Mesothelial cell of epicardium (in vitro differentiated cells): Measurements from ENCODE around the gene FHL2. TPM values are rescaled to one million over a fixed set of nuclear protein-coding genes. Genes with fewer than 3 reads are reported as not detected.

Experiments
- DNase-seq, 2 experiments: peaks; one replicate each; pipeline ENCODE4 v3.0.0; 2021; ENCODE audit warnings: low spot score in 2 of 2; ENCODE audit not compliant: unreplicated experiment in 2 of 2
- H3K27ac Mint-ChIP-seq: 2 replicates; pipeline ENCODE4 v1.8.0; 2021; ENCODE audit warnings: mixed read lengths
- H3K27me3 Mint-ChIP-seq: 2 replicates; pipeline ENCODE4 v1.8.0; 2021; ENCODE audit warnings: low read depth, mixed read lengths
- H3K36me3 Mint-ChIP-seq: 2 replicates; pipeline ENCODE4 v1.8.0; 2021; ENCODE audit warnings: mixed read lengths
- H3K4me1 Mint-ChIP-seq: 2 replicates; pipeline ENCODE4 v1.8.0; 2021; ENCODE audit warnings: mixed read lengths
- H3K4me3 Mint-ChIP-seq: 2 replicates; pipeline ENCODE4 v1.8.0; 2021; ENCODE audit warnings: mild to moderate bottlenecking, moderate library complexity, mixed read lengths
- H3K9me3 Mint-ChIP-seq: 2 replicates; pipeline ENCODE4 v1.8.0; 2021; ENCODE audit warnings: mixed read lengths
- total RNA-seq: library from RNA; stranded (reverse); gene quantifications from 3 replicates; pipeline ENCODE4 v1.2.1, GENCODE V29; 2021
- TF ChIP-seq, protein P1 (sequence below): fragments of 200-600 bp; sonication (generic); IDR thresholded peaks from one replicate; pipeline ENCODE4 v1.5.0; 2021; ENCODE audit warnings: antibody characterized with exemption; ENCODE audit not compliant: unreplicated experiment

The FHL2 gene
- total RNA-seq, 1 donor from 2014 or later: 37.9 TPM

DNA sequence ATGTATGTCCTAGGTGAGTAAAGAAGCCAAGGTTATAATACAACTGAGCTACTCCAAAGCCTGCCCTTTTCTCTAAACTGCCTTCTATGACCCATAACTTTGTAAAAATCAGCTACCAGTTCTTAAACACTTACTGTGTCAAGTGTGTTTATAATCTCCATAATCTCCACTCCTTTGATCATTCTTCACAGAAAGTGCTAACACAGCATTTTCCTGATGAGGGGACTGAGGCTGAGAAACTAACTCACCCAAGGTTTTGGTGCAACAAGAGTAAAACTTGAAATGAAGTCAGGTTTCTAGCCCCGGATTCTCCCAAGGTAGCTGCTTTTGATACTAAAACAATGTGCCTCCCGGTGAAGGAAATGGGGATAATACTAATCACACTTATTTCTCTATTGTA, 63.4 kb downstream of the FHL2 start:
- DNase-seq: no peak
- peak overlapping the region; percentile 12 for H3K27ac Mint-ChIP-seq
- H3K4me3 Mint-ChIP-seq: peak overlapping the region; percentile 100
- H3K27me3 Mint-ChIP-seq: no peaks in the 10 kb centered on the region
- no peaks in the 10 kb centered on the region for H3K9me3 Mint-ChIP-seq
- peaks cover 33% of the 10 kb centered on the region for H3K4me1 Mint-ChIP-seq
- TF ChIP-seq, protein P1, sequence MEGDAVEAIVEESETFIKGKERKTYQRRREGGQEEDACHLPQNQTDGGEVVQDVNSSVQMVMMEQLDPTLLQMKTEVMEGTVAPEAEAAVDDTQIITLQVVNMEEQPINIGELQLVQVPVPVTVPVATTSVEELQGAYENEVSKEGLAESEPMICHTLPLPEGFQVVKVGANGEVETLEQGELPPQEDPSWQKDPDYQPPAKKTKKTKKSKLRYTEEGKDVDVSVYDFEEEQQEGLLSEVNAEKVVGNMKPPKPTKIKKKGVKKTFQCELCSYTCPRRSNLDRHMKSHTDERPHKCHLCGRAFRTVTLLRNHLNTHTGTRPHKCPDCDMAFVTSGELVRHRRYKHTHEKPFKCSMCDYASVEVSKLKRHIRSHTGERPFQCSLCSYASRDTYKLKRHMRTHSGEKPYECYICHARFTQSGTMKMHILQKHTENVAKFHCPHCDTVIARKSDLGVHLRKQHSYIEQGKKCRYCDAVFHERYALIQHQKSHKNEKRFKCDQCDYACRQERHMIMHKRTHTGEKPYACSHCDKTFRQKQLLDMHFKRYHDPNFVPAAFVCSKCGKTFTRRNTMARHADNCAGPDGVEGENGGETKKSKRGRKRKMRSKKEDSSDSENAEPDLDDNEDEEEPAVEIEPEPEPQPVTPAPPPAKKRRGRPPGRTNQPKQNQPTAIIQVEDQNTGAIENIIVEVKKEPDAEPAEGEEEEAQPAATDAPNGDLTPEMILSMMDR: no peak
- H3K36me3 Mint-ChIP-seq: peaks cover 1% of the 10 kb centered on the region

DNA sequence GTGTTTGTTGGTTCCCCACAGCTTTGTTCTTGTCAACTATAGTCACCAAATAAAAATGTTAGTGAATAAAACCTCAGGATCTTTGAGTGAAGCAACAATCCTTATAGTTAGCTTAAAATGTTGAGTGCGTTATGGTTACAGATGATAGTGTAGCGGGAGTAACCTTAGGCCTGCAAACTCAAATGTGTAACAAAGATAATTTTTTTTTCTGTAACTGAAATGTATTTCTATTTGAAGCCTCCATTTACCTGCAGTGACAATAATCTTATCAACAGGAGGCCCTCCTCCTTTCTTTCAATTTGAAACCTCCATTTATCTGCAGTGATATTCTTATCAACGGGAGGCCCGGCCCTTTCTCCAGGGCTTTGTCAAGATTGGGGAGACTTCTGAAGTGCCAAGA, 64.6 kb downstream of the FHL2 start:
- no peak for DNase-seq
- TF ChIP-seq, protein P1: no peak
- H3K36me3 Mint-ChIP-seq: no peaks in the 10 kb centered on the region
- H3K4me1 Mint-ChIP-seq: peaks cover 36% of the 10 kb centered on the region
- H3K27ac Mint-ChIP-seq: no peak overlapping the region
- H3K4me3 Mint-ChIP-seq: no peak overlapping the region
- no peaks in the 10 kb centered on the region for H3K9me3 Mint-ChIP-seq
- no peaks in the 10 kb centered on the region for H3K27me3 Mint-ChIP-seq

DNA sequence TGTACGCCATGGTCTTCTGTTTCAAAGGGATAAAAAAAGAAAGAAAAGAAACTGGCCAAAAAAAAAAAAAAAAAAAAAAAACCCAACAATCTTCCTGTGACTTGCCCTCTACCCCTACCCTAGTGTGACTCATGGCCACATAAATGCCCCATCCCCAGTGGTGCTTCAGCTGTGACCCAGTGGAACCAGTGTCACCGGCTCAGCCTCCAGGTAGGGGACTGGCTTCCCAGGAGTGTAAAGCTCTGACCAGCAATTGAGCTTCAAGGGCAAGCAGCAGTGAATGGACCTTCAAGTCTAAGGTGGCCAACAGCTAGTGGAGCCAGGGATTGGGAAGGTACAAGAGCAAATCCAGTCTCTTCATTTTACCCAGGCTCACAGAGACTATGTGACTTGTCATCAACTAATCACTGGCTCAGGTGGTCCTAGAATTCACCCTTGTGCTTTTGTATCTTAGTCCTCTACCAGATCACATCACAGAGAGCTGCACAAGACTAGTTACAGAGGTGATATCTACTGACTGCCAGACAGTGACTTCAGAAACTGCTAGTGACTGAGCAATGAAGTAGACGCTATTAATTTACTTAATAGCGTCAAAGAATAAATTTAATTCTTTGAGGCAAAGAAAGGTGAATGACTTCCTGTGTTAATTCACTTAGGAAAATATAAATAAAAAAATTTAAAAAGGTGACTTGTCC, 68.0 kb downstream of the FHL2 start:
- H3K9me3 Mint-ChIP-seq: no peaks in the 10 kb centered on the region
- no peaks in the 10 kb centered on the region for H3K36me3 Mint-ChIP-seq
- DNase-seq: no peak
- peaks cover 26% of the 10 kb centered on the region for H3K4me1 Mint-ChIP-seq
- TF ChIP-seq, protein P1: no peak
- H3K27ac Mint-ChIP-seq: peak overlapping the region; percentile 99
- H3K27me3 Mint-ChIP-seq: no peaks in the 10 kb centered on the region
- peak overlapping the region; percentile 85 for H3K4me3 Mint-ChIP-seq

DNA sequence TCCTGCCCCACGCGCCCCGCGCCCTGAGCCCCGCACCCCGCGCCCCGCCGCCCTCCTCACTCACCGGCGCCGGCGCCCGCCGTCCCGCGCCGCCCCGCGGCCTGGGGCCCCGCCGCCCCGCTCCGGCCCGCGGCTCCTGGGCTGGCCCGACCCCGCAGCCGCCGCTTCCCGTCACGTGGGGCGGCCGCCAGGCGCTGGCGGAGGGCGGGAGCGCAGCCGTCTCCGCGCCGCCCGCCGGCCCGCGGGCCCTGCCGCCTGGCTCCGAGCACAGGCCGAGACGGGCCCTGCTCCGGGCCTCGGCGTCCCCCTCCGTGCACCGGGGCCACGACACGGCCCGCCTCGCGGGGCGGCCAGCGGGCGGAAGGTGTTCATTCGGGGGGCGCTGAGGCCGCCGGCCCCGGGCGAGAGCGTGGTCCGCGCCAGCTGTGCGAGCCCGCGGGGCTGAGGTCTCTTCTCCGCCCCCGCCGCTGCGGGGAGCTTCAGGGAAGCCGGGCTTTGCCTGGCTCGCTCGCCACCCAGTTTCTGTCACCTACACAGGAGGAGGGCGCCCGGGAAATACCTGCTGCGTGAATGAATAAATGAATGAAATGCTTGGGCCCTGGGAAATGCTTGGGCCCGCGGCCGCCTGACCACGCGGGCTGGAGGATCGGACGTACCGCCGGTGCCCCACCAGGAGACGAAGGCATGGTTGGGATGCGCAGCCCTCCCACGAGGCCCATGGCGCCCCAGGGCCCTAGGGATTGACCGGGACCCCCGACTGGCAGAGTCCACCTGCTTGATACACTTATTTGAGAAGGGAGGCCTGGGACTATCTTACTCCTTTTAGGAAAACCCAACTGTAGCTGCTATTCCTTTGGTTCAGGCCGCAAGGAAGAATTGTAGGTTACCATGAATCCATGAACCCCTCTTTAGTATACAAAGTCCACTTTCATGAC, 69.0 kb downstream of the FHL2 start, which contains the start of gene TGFBRAP1:
TSS of gene TGFBRAP1 (minus strand) at position 175 of the 935 bp plus-strand sequence. CDS start 21,434 bp downstream, outside the sequence.
- peak within 1 kb of the TSS; percentile 85 for H3K4me3 Mint-ChIP-seq
- H3K9me3 Mint-ChIP-seq: no peaks in the 10 kb centered on the region
- H3K4me1 Mint-ChIP-seq: peaks cover 34% of the 10 kb centered on the region
- H3K36me3 Mint-ChIP-seq: no peaks in the 10 kb centered on the region
- peak within 1 kb of the TSS; percentile 99 for H3K27ac Mint-ChIP-seq
- TF ChIP-seq, protein P1: no peak
- no peaks in the 10 kb centered on the region for H3K27me3 Mint-ChIP-seq
- DNase-seq: peak in 1 of 2 experiments; percentile 59

DNA sequence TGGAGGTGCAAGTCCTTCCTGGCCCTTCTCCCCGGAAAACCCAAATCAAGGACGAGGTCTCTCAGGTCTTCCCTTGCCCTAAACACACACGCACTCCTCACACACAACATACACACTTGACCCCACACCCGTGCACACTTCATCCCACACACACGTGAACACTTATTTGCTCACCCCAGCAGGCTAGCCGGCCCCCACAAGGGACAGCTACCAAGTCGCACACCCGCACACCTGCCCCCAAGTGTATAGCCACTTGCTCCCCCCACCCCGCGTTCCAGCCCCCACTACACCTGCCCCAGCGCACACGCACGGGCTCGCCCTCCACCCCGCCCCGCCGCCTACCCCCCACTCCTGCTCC, 69.7 kb downstream of the FHL2 start:
- peak overlapping the region; percentile 92 for H3K27ac Mint-ChIP-seq
- H3K4me3 Mint-ChIP-seq: peak overlapping the region; percentile 84
- DNase-seq: no peak
- H3K9me3 Mint-ChIP-seq: no peaks in the 10 kb centered on the region
- H3K4me1 Mint-ChIP-seq: peaks cover 41% of the 10 kb centered on the region
- no peaks in the 10 kb centered on the region for H3K27me3 Mint-ChIP-seq
- no peaks in the 10 kb centered on the region for H3K36me3 Mint-ChIP-seq
- TF ChIP-seq, protein P1: no peak
